NCI-H2029 treated with DMSO at 0.1 percent for 48 hours (cell line): Measurements from ENCODE around the gene ZNF629.

Source experiments
- DNase-seq: peaks from one replicate; lab custom pipeline; 2025; lab: John Stamatoyannopoulos, UW

Gene ZNF629

DNA sequence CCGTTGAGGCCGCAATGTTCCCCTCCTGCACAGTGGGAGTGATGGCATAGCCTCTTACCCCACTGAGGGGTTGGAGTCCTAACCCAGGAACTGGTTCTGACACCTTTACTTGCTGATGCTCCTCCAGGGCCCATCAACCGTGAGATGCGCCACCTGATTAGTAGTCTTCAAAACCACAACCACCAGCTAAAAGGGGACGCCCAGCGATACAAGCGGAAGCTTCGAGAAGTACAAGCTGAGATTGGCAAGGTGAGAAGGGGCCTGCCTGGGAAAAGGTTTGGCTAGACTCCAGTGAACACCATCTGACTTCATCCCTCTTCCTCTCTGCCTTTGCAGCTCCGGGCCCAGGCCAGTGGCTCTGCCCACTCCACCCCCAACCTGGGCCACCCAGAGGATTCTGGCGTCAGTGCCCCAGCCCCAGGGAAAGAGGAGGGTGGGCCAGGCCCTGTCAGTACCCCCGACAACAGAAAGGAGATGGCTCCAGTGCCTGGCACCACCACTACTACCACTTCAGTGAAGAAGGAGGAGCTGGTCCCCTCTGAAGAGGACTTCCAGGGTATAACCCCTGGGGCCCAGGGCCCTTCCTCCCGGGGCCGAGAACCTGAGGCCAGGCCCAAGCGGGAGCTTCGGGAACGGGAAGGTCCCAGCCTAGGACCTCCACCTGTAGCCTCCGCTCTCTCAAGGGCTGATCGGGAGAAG lies 19.1 kb downstream of the ZNF629 start:
- no peak for DNase-seq

GRCh38 chr16:30766933-30767284 lies 20.1 kb downstream of the ZNF629 start:
- no peak for DNase-seq

GRCh38 chr16:30766206-30766932 lies 20.6 kb downstream of the ZNF629 start:
- DNase-seq: no peak

- DNase-seq: no peak
Measured at GRCh38 chr16:30764816-30765465, 22.1 kb downstream of the ZNF629 start.

DNA sequence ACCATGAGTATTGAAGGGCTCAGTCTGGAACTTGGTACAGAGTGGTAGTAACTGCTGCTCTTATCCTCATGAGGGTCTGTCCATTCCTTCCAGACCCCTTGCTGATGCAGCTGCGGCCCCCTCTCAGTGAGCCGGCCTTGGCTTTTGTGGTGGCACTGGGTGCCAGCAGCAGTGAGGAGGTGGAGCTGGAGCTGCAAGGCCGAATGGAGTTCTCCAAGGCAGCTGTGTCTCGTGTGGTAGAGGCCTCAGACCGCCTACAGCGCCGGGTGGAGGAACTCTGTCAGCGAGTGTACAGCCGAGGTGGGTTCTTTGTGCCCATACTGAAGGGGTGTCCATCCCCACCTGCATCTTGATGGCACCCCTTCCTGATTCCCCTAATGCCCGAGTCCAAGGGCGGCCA lies 22.9 kb downstream of the ZNF629 start:
- no peak for DNase-seq

GRCh38 chr16:30762991-30763725 lies 23.8 kb downstream of the ZNF629 start:
- no peak for DNase-seq

GRCh38 chr16:30761928-30762902 lies 24.8 kb downstream of the ZNF629 start, which contains the start of the genes CFAP119 and RNF40:
CFAP119 (minus strand) TSS chr16:30762062; CDS start chr16:30761748, 314 bp downstream.
RNF40 (plus strand) TSS chr16:30762322; CDS start chr16:30762546, 224 bp downstream.
- peak; percentile 93 for DNase-seq

- DNase-seq: no peak
Measured at GRCh38 chr16:30761427-30761927, 25.5 kb downstream of the ZNF629 start.

DNA sequence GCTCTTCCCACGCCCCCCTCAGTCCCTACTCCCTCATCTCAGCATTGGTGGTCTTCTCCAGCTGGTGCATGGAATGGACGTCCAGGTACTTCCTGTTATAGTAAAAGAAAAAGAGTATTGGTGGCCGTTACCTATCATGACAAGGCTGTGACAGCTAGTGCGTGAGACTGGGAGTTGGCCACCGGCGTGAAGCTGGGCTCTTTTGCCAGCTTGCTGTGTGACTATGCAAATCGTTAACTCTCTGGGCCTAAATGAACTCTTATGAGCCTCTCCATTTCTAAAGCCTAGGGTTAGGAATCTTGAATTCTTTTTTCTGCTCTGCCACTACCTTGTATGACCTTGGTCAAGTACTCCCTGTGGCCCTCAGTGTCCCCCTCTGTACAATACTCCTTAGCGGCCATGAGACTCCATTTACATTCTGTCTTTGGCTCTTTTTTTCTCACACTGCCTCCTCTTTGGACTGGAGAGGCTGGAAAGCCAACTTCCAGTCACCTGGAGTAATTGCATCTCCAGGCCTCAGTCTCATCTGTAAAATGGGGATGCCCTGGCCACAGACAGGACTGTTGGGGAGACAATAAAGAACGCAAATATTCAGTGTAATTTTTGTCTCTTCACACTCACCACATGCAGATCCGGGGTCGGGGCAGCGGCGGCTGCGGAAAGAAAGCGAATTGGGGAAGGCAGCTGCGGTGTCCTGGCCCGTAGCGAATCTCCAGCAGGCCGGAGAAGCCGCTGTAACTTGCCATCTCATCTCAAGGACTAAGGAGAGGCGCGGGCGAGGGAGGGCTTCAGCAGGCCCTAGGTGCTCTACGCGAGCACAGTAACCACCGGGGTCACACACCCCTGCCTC lies 26.2 kb downstream of the ZNF629 start:
- no peak for DNase-seq

DNA sequence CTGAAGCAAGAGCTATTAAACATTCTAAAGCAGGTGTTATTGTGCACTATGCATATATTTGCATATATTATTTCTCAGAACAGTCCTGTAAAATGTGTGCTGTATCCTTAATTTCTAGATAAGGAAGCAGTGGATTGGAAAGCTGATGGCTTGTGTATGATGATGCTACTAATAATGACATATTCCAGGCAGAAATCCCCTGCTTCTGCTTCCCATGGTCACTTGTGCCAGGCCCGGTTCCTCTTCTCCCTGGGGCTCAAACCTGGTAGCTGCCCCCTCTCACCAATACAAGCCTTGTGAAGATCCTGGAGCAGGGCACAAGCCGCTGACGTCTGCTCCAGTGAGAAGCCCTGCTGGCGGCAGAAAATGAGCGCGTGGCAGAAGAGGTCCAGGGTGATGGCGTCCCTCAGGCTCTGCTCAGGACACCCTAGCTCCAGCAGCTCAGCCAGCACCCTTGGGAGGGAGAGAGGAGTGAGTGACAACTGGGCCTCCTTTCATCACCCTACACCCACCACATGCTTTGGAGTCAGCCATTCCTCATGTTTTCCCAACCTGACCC lies 26.9 kb downstream of the ZNF629 start:
- DNase-seq: no peak

DNA sequence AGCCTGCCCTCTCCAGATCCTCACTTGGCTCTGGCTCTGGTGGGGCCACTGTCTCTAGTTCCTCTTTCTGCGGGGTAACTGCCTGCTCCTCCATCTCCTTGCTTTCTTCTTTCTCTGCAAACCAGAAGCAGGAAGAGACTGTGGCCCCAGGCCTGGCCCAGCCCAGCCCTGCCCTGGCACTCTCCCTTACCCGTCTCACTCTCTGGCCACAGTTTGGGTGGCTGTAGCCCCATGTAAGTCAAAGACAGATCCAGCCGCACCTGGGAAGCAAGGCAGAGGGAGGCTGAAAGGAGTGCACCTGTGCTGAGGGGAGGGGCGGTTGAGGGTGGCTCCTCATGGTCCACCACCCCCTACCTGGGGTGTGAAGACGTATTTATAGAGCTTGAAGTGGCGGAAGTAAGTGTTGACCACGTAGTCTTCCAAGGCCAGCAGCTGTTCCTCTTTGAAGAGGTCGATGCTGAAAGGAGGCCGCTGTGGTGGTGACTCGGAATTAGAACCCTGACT lies 28.0 kb downstream of the ZNF629 start:
- no peak for DNase-seq

DNA sequence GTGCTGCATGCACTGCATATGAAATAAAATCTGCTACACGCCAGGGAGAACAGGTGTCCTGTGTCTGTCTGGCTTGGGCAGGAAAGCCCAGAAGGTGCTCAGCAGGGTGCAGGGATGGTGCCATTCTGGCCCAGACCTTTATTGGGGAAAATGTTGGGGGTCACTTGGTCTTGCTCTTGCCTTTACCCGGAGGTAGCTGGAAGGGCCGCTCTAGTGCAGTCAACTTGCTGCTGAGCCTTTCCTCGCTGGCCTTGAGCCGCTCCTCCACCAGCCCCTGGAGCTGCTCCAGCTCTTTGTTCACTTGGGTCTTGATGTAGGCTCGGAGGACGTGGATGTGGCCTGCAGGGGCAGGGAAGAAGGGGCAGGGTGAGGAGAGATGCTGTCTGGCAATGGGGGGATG lies 29.7 kb downstream of the ZNF629 start:
- no peak for DNase-seq

DNA sequence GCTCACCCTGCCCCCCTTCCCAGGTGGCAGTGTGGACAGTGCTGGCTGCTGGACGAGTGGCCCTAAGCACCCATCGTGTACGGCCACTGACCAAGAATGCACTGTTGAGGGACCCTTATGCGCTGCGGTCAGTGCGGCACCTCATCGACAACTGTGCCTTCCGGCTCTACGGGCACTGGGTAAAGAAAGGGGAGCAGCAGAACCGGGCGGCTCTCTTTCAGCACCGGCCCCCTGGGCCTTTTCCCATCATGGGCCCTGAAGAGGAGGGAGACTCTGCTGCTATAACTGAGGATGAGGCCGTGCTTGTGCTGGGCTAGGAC lies 30.3 kb downstream of the ZNF629 start:
- no peak for DNase-seq

GRCh38 chr16:30755955-30756780 lies 30.8 kb downstream of the ZNF629 start:
- DNase-seq: no peak

DNA sequence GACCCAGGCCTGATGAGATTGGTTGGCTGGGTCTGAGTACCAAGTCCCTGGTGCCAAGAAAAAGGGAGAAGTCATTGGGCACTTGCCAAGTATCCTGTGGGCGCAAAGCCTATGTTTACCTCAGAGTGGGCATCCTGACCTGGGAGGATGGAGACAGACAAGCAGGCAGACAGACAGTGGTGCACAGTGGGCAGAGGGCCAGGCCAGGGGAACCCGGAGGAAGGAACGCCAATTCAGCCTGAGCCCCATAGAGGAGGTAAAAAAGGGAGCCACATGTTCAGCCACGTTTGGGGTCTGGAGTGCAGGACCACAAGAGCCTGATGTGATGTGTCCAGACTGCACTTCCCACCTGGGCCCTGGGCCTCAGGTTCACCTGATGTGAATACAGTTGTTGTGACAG lies 33.4 kb downstream of the ZNF629 start:
- DNase-seq: no peak

DNA sequence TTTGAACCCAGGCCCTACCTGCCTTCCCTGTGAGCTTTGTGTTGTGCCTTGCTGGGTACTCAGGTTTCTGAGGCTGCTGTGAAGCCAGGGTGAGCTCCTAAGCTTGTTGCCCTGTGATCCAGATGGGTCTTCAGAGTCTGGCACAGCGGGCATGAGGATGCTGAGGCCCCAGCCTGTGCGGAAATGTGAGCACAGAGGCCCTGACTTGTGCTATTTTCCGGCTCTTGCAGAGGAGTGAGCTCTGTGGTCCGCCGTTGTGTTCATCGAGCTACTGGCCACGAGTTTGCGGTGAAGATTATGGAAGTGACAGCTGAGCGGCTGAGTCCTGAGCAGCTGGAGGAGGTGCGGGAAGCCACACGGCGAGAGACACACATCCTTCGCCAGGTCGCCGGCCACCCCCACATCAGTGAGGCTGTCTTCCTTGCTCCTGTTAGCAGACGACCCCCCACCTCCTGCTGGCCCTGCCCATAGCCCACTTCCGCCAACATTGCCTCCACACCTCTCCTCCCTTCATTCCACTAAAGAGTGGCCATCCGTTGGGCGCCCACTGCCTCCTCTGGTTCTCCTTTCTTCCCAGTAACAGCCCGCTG lies 36.0 kb downstream of the ZNF629 start:
- DNase-seq: no peak

GRCh38 chr16:30750201-30750600 lies 36.8 kb downstream of the ZNF629 start:
- no peak for DNase-seq
